OCI-LY1 (cell line): ENCODE results near the gene CACNA2D4.

Experiments
- CTCF ChIP-seq: fragments of 200-600 bp; sonication (generic), shearing (Covaris generic); IDR thresholded peaks from 2 replicates; pipeline ENCODE4 v1.5.1; 2017; ENCODE audit warnings: mild to moderate bottlenecking, antibody characterized with exemption, low read length, moderate library complexity, mixed read lengths
- EZH2 ChIP-seq: fragments of 200-600 bp; sonication (generic), shearing (Covaris generic); IDR thresholded peaks from 2 replicates; pipeline ENCODE4 v1.8.0; 2017; ENCODE audit warnings: borderline replicate concordance, mixed run types, mild to moderate bottlenecking, antibody characterized with exemption, low read length, moderate library complexity, mixed read lengths

GRCh38 chr12:1758376-1758775 lies 160.1 kb downstream of the CACNA2D4 start:
- no peak for TF ChIP-seq CTCF
- no peak for TF ChIP-seq EZH2
